Fibroblast of villous mesenchyme (primary cell): ENCODE measurements around the gene RUNX2. TPM values are rescaled to one million over a fixed set of nuclear protein-coding genes. Genes with fewer than 3 reads are reported as not detected.

Source experiments
- DNase-seq: peaks from one replicate; pipeline ENCODE4 v3.0.0-alpha.2; 2010; ENCODE audit warnings: low read depth
- H3K4me3 ChIP-seq: 2 replicates; pipeline ENCODE4 v1.5.1; 2011; ENCODE audit warnings: low read depth, mild to moderate bottlenecking, low read length
- CTCF ChIP-seq: IDR thresholded peaks from 2 replicates; pipeline ENCODE4 v1.5.1; 2012; ENCODE audit warnings: low read depth, mild to moderate bottlenecking, low read length; ENCODE audit not compliant: insufficient read depth
- total RNA-seq: library from RNA; depleted of rRNA; stranded (reverse); fragments of >200 nt; gene quantifications from 2 replicates; pipeline ENCODE4 v1.2.3, GENCODE V29; 2012

The RUNX2 gene
- total RNA-seq, 1 donor, result 8.6 TPM

- no peak overlapping the region for H3K4me3 ChIP-seq
- DNase-seq, result peak; percentile 74
- TF ChIP-seq CTCF, result no peak
Observed at GRCh38 chr6:45699663-45700062, 371.5 kb downstream of the RUNX2 start.

- H3K4me3 ChIP-seq, result no peak overlapping the region
- DNase-seq, result peak; percentile 42
- no peak for TF ChIP-seq CTCF
Observed at GRCh38 chr6:45702849-45703739, 375.0 kb downstream of the RUNX2 start.

- H3K4me3 ChIP-seq, result no peak overlapping the region
- DNase-seq, result no peak
- no peak for TF ChIP-seq CTCF
Observed at GRCh38 chr6:45704056-45704800, 376.1 kb downstream of the RUNX2 start.

- no peak for TF ChIP-seq CTCF
- no peak for DNase-seq
- no peak overlapping the region for H3K4me3 ChIP-seq
Observed at GRCh38 chr6:45705137-45705855, 377.2 kb downstream of the RUNX2 start.

GRCh38 chr6:45706319-45706718 is 378.2 kb downstream of the RUNX2 start:
- no peak overlapping the region for H3K4me3 ChIP-seq
- DNase-seq, result no peak
- no peak for TF ChIP-seq CTCF

GRCh38 chr6:45707176-45707575 is 379.0 kb downstream of the RUNX2 start:
- TF ChIP-seq CTCF, result no peak
- no peak overlapping the region for H3K4me3 ChIP-seq
- no peak for DNase-seq
